Liver (tissue), 9 donors: ENCODE data around the gene STOM. TPM values are rescaled to one million over a fixed set of nuclear protein-coding genes. Genes with fewer than 3 reads are reported as not detected.

ENCODE experiments used
- DNase-seq: peaks from one replicate; pipeline ENCODE4 v3.0.0-alpha.2; 2017; ENCODE audit warnings: low spot score
- H3K27ac ChIP-seq, 2 donors: one replicate each; pipeline ENCODE4 v1.7.0; 2013; ENCODE audit warnings: inconsistent platforms in 2 of 2, low read length in 2 of 2, control low read depth in 1 of 2, low read depth in 1 of 2, mild to moderate bottlenecking in 1 of 2
- H3K27me3 ChIP-seq, 4 donors: one replicate each; pipeline versions ENCODE4 v1.6.1 to v1.7.0; 2013; ENCODE audit warnings: low read length in 3 of 4, inconsistent platforms in 1 of 4, mild to moderate bottlenecking in 1 of 4, moderate library complexity in 1 of 4; ENCODE audit not compliant: control insufficient read depth in 4 of 4, insufficient read depth in 4 of 4
- H3K36me3 ChIP-seq, 4 donors: one replicate each; pipeline versions ENCODE4 v1.6.1 to v1.7.0; 2013; ENCODE audit warnings: low read length in 3 of 4, mild to moderate bottlenecking in 3 of 4, low read depth in 1 of 4, moderate library complexity in 1 of 4; ENCODE audit not compliant: control insufficient read depth in 4 of 4, insufficient read depth in 3 of 4
- H3K4me1 ChIP-seq, 4 donors: one replicate each; pipeline versions ENCODE4 v1.6.1 to v1.7.0; 2013; ENCODE audit warnings: low read length in 3 of 4, mild to moderate bottlenecking in 3 of 4, moderate library complexity in 1 of 4; ENCODE audit not compliant: control insufficient read depth in 4 of 4, insufficient read depth in 4 of 4
- H3K4me3 ChIP-seq, 3 donors: one replicate each; pipeline versions ENCODE4 v1.6.1 to v1.7.0; 2013; ENCODE audit warnings: low read length in 3 of 3, control low read depth in 1 of 3, low read depth in 1 of 3, mild to moderate bottlenecking in 1 of 3
- H3K9ac ChIP-seq, 2 donors: one replicate each; pipeline ENCODE4 v1.7.0; 2013; ENCODE audit warnings: low read length in 2 of 2, mild to moderate bottlenecking in 2 of 2, moderate library complexity in 2 of 2, control low read depth in 1 of 2, low read depth in 1 of 2
- H3K9me3 ChIP-seq, 4 donors: one replicate each; pipeline versions ENCODE4 v1.6.1 to v1.7.0; 2013; ENCODE audit warnings: low read length in 3 of 4; ENCODE audit not compliant: control insufficient read depth in 4 of 4
- EGR1 ChIP-seq, 2 donors: IDR thresholded peaks; 2 replicates each; pipeline ENCODE4 v1.6.1; 2016 to 2018; ENCODE audit warnings: antibody characterized with exemption in 2 of 2, low read depth in 2 of 2
- FOXA1 ChIP-seq: IDR thresholded peaks from 2 replicates; pipeline ENCODE4 v1.6.1; 2016; ENCODE audit warnings: antibody characterized with exemption
- FOXA2 ChIP-seq: IDR thresholded peaks from 2 replicates; pipeline ENCODE4 v1.6.1; 2016; ENCODE audit warnings: antibody characterized with exemption
- GABPA ChIP-seq, 2 donors: IDR thresholded peaks in 1 of 2; conservative IDR thresholded peaks in 1 of 2; 2 replicates each; pipeline ENCODE4 v1.6.1; 2016; ENCODE audit warnings: antibody characterized with exemption in 2 of 2, mild to moderate bottlenecking in 1 of 2, moderate library complexity in 1 of 2
- HNF4A ChIP-seq, 2 donors: conservative IDR thresholded peaks; 2 replicates each; pipeline ENCODE4 v1.6.1; 2016; ENCODE audit warnings: antibody characterized with exemption in 2 of 2, mild to moderate bottlenecking in 2 of 2
- HNF4G ChIP-seq: IDR thresholded peaks from 2 replicates; pipeline ENCODE4 v1.6.1; 2016; ENCODE audit warnings: antibody characterized with exemption
- JUND ChIP-seq, 2 donors: IDR thresholded peaks; 2 replicates each; pipeline ENCODE4 v1.6.1; 2016; ENCODE audit warnings: antibody characterized with exemption in 2 of 2
- NR2F2 ChIP-seq: IDR thresholded peaks from 2 replicates; pipeline ENCODE4 v1.6.1; 2016; ENCODE audit warnings: antibody characterized with exemption
- RAD21 ChIP-seq, 2 donors: IDR thresholded peaks; 2 replicates each; pipeline ENCODE4 v1.6.1; 2016; ENCODE audit warnings: antibody characterized with exemption in 2 of 2, mild to moderate bottlenecking in 2 of 2
- RXRA ChIP-seq, 2 donors: IDR thresholded peaks; 2 replicates each; pipeline ENCODE4 v1.6.1; 2017 to 2018; ENCODE audit warnings: antibody characterized with exemption in 2 of 2, mild to moderate bottlenecking in 1 of 2
- SP1 ChIP-seq: IDR thresholded peaks from 2 replicates; pipeline ENCODE4 v1.6.1; 2018; ENCODE audit warnings: antibody characterized with exemption, mild to moderate bottlenecking
- TAF1 ChIP-seq: conservative IDR thresholded peaks from 2 replicates; pipeline ENCODE4 v1.6.1; 2016; ENCODE audit warnings: antibody characterized with exemption, mild to moderate bottlenecking
- YY1 ChIP-seq: IDR thresholded peaks from 2 replicates; pipeline ENCODE4 v1.6.1; 2016; ENCODE audit warnings: antibody characterized with exemption, mild to moderate bottlenecking
- WGBS: extraction: QIAGEN DNeasy Blood & Tissue Kit; methylation state at CpG from one replicate; pipeline ENCODE4 v1.1.7; 2013; 5-methylcytosine and 5-hydroxymethylcytosine counted together
- polyA plus RNA-seq, 2 donors: library from polyadenylated mRNA; stranded (reverse) in 1 of 2; unstranded in 1 of 2; fragments of 200-250 nt in 1 of 2; fragments of >200 nt in 1 of 2; fragmentation: Nextera tagmentation in 1 of 2; extraction: Ambion mirVana in 1 of 2; gene quantifications; one replicate each; pipeline versions ENCODE4 v1.2.1 to v1.2.3, GENCODE V29; 2013 to 2015
- total RNA-seq, 2 donors: library from RNA; depleted of rRNA; stranded (reverse); fragments of >200 nt; gene quantifications; one replicate each; pipeline ENCODE4 v1.2.3, GENCODE V29; 2014
- TF ChIP-seq, protein P1 (sequence below): IDR thresholded peaks from 2 replicates; pipeline ENCODE4 v1.6.1; 2016; ENCODE audit warnings: antibody characterized with exemption, mild to moderate bottlenecking
- TF ChIP-seq, protein P2 (sequence below): fragments of 150-350 bp; IDR thresholded peaks from 2 replicates; pipeline ENCODE4 v1.5.1; 2017; ENCODE audit warnings: improper control_type of control experiment, low read depth, low read length; ENCODE audit not compliant: missing input control
- TF ChIP-seq, protein P3 (sequence below): IDR thresholded peaks from 2 replicates; pipeline ENCODE4 v1.6.1; 2016; ENCODE audit warnings: antibody characterized with exemption
- donor health status: healthy.
- donor health status: healthy.
- donor health status: healthy.
- donor health status: healthy.
- donor health status: healthy.

The STOM gene
- total and polyA plus RNA-seq, 4 donors = 150 to 398 (median 265) TPM

DNA sequence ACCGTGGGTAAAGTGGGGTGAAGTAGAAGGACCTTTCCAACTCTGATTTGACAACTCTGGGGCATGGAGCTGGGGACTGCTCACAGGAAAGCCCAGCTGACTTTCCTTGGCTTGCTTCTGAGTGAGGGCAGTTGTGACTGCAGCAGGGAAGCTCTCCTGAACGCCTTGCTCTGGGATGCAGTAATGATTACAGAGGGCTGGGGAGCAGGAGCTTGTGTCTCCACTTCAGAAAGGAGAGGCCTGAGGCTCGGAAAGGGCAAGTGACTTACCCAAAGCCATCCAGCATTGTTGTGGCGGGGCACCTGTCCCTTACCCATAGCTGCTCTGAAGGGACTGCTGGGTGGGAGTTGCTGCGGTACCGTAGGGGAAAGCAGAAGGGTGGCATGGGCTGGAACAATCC, 60.9 kb downstream of the STOM start (continued):
- TF ChIP-seq, protein P1, sequence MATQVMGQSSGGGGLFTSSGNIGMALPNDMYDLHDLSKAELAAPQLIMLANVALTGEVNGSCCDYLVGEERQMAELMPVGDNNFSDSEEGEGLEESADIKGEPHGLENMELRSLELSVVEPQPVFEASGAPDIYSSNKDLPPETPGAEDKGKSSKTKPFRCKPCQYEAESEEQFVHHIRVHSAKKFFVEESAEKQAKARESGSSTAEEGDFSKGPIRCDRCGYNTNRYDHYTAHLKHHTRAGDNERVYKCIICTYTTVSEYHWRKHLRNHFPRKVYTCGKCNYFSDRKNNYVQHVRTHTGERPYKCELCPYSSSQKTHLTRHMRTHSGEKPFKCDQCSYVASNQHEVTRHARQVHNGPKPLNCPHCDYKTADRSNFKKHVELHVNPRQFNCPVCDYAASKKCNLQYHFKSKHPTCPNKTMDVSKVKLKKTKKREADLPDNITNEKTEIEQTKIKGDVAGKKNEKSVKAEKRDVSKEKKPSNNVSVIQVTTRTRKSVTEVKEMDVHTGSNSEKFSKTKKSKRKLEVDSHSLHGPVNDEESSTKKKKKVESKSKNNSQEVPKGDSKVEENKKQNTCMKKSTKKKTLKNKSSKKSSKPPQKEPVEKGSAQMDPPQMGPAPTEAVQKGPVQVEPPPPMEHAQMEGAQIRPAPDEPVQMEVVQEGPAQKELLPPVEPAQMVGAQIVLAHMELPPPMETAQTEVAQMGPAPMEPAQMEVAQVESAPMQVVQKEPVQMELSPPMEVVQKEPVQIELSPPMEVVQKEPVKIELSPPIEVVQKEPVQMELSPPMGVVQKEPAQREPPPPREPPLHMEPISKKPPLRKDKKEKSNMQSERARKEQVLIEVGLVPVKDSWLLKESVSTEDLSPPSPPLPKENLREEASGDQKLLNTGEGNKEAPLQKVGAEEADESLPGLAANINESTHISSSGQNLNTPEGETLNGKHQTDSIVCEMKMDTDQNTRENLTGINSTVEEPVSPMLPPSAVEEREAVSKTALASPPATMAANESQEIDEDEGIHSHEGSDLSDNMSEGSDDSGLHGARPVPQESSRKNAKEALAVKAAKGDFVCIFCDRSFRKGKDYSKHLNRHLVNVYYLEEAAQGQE = no peak
- TF ChIP-seq EGR1 (IDR thresholded peaks at IDR 0.05; ENCODE audit: low read depth in 2 of 2) = no peak
- TF ChIP-seq NR2F2 = no peak
- TF ChIP-seq SP1 = no peak
- no peak for TF ChIP-seq FOXA2
- no peak for TF ChIP-seq HNF4G

DNA sequence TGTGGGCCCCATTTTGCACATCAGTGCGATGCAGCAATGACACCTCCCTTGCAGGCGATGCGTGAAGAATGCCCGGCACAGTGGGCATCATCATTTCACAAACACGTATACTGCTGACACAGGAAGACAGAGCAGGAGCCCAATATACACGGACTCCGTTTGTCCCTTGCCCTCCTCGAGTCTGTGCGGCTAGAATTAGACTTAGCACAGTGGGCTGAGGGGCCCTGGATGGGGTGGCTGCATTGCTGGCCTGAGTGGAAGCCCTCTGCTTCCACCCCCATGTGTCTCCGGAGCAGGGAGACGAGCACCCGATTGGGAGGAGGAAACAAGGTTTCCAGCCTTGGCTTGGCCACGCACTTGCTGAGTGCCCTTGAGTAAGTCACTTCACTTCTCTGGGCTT, 61.3 kb downstream of the STOM start:
- Histone ChIP-seq H3K4me3 (no peak overlapping the region), H3K36me3 (peaks cover 0 to 28% (median 7%) of the 10 kb centered on the region in 4 donors), H3K27me3 (no peaks in the 10 kb centered on the region), H3K9ac (no peak overlapping the region), H3K4me1 (peaks cover 0 to 6% (median 0%) of the 10 kb centered on the region in 4 donors), H3K9me3 (no peaks in the 10 kb centered on the region), H3K27ac (no peak overlapping the region)
- DNase-seq = no peak
- TF ChIP-seq JUND (IDR thresholded peaks at IDR 0.05) (no peak), TAF1 (no peak), FOXA1 (no peak), RAD21 (IDR thresholded peaks at IDR 0.05) (no peak), SP1 (no peak), RXRA (IDR thresholded peaks at IDR 0.05) (no peak), FOXA2 (no peak), HNF4A (conservative IDR thresholded peaks at IDR 0.05) (no peak), YY1 (no peak), GABPA (IDR thresholded peaks at IDR 0.05 in 1 of 2, conservative IDR thresholded peaks at IDR 0.05 in 1 of 2) (no peak)
- TF ChIP-seq, protein P2, sequence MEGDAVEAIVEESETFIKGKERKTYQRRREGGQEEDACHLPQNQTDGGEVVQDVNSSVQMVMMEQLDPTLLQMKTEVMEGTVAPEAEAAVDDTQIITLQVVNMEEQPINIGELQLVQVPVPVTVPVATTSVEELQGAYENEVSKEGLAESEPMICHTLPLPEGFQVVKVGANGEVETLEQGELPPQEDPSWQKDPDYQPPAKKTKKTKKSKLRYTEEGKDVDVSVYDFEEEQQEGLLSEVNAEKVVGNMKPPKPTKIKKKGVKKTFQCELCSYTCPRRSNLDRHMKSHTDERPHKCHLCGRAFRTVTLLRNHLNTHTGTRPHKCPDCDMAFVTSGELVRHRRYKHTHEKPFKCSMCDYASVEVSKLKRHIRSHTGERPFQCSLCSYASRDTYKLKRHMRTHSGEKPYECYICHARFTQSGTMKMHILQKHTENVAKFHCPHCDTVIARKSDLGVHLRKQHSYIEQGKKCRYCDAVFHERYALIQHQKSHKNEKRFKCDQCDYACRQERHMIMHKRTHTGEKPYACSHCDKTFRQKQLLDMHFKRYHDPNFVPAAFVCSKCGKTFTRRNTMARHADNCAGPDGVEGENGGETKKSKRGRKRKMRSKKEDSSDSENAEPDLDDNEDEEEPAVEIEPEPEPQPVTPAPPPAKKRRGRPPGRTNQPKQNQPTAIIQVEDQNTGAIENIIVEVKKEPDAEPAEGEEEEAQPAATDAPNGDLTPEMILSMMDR = no peak
- 90% methylated on average over 13 of the region's 13 CpGs for WGBS

DNA sequence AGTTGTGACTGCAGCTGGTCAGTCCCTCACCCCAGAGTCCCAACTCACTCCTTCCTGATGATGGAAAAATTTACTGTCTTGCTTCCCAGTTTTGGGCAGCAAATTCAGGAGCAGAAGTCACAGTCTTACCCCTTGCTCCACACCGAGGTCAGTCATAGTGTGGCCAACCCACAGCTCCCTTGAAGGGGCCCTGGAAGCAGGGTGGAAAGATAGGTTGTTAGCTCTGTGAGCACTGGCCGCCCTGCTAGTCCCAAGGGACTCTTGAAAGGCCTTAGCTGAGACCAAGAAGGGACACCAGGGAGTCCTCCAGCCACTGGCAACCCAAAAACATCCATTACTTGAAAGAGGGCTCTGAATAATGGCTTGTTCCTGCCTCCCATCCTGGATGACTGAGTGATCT, 62.1 kb downstream of the STOM start:
- 90% methylated on average over 2 of the region's 2 CpGs for whole genome bisulfite sequencing
- no peak for DNase-seq
- Histone ChIP-seq H3K9ac (no peak overlapping the region), H3K36me3 (peaks cover 0 to 31% (median 7%) of the 10 kb centered on the region in 4 donors), H3K27ac (no peak overlapping the region), H3K9me3 (no peaks in the 10 kb centered on the region), H3K27me3 (no peaks in the 10 kb centered on the region), H3K4me3 (no peak overlapping the region), H3K4me1 (peaks cover 0 to 6% (median 0%) of the 10 kb centered on the region in 4 donors)
- TF ChIP-seq, protein P3, sequence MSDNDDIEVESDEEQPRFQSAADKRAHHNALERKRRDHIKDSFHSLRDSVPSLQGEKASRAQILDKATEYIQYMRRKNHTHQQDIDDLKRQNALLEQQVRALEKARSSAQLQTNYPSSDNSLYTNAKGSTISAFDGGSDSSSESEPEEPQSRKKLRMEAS = no peak
- TF ChIP-seq NR2F2 (no peak), HNF4A (conservative IDR thresholded peaks at IDR 0.05) (no peak), HNF4G (no peak), FOXA2 (no peak), FOXA1 (no peak), RAD21 (IDR thresholded peaks at IDR 0.05) (no peak), SP1 (no peak), RXRA (IDR thresholded peaks at IDR 0.05) (no peak)
- TF ChIP-seq, protein P1 = no peak
